GM21447 (cell line): ENCODE data around the gene RASSF1.
"Not testable (repeated sequence)": the region's sequence is repeated elsewhere in the genome, so short reads cannot be mapped to it uniquely, and the experiment has no call there.

Experiments used
- ATAC-seq: cut with Tn5 transposase; IDR thresholded peaks from one replicate; pipeline ENCODE4 v1.9.1; 2021; ENCODE audit not compliant: unreplicated experiment

RASSF1 gene

DNA sequence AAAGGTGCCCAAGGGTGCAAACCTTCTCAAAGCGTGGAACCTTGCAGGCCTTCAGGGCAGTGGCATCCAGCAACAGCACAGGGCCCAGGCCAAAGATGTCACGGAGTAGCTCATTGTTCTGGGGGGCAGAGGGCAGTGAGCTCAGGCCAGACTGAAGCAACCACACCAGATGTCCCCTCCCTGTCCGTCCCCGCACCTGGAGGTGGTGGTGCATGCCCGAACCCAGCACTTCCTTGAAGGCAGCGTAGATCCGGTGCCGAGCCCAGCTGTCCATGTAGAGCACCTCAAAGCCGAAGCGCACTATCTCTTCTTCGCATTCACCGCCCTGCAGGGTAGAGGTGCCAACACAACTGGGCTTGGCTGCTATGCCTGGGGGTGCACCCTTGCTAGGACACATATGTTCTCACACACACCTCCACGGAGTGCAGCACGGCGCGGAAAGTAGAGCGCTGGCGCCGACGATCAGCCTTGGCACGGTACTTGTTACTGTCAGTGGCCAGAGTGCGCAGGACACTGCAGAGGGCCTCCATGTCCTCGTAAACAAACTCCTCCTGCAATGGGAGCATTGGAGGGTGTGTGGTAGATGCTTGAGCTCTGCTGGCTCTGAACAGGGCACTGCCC is 52.1 kb downstream of the RASSF1 start:
- no peak for ATAC-seq

DNA sequence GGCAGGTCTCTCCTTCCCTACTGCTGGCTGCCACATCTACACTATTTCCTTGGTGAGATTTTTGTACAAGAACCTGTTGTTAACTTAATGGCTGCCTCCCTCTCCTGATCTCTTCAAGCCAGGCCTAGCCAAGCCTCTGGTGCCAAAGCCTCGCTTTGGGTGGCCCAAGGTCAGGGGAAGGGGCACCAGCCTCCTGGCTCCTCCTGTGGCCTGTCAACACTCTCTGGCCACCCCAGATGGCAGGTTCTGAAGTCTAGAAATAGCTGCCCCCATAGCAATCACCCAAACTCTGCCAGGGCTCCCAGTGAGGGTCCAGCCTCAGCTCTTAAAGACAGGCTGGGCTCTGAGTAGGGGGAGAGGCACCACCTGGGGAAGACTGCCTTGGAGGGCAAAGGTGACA is 53.4 kb downstream of the RASSF1 start:
- no peak for ATAC-seq

GRCh38 chr3:50286322-50287227 is 54.1 kb downstream of the RASSF1 start:
- ATAC-seq, result no peak

DNA sequence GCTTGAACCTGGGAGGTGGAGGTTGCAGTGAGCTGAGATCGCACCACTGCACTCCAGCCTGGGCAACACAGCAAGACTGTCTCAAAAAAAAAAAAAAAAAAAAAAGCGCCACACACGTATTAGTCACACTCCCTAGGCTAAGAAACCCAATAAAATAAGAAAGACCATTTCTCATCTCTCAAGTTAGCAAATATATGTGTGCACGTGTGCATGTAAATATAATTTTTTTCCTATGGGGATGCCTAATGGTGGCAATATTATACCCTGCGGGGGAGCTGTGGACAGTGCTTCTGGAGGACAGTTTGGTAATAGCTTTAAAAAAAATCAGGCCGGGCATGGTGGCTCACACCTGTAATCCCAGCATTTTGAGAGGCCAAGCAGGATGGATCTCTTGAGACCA is 56.5 kb downstream of the RASSF1 start:
- ATAC-seq, result not testable (repeated sequence)
